Ovary (tissue), 9 donors: ENCODE results near the gene EPB41L2. TPM values are rescaled to one million over a fixed set of nuclear protein-coding genes. Genes with fewer than 3 reads are reported as not detected.

Experiments used
- DNase-seq, 5 donors: peaks; one replicate each; pipeline ENCODE4 v3.0.0-alpha.2; 2019 to 2020
- H3K27ac ChIP-seq, 2 donors: fragments of 200-600 bp; one replicate each; pipeline versions ENCODE4 v1.5.1 to v1.8.0; 2019 to 2022
- H3K27me3 ChIP-seq: fragments of 200-600 bp; one replicate; pipeline ENCODE4 v1.8.0; 2022
- H3K36me3 ChIP-seq: fragments of 200-600 bp; sonication (generic); one replicate; pipeline ENCODE4 v1.5.1; 2019
- H3K4me1 ChIP-seq: one replicate; pipeline ENCODE4 v1.8.1; 2013; ENCODE audit warnings: mild to moderate bottlenecking, moderate library complexity; ENCODE audit not compliant: insufficient read depth
- H3K4me3 ChIP-seq: fragments of 200-600 bp; sonication (generic); one replicate; pipeline ENCODE4 v1.5.1; 2017
- H3K9me3 ChIP-seq, 2 donors: fragments of 200-600 bp in 1 of 2; sonication (generic) in 1 of 2; one replicate each; pipeline versions ENCODE4 v1.5.1 to v1.8.1; 2013 to 2019; ENCODE audit warnings: mild to moderate bottlenecking in 1 of 2, moderate library complexity in 1 of 2
- CTCF ChIP-seq, 3 donors: fragments of 450-650 bp in 2 of 3; fragments of 200-600 bp in 1 of 3; IDR thresholded peaks; one replicate each; pipeline versions ENCODE4 v1.5.1 to v1.8.0; 2016 to 2022; ENCODE audit warnings: antibody characterized with exemption in 3 of 3, mild to moderate bottlenecking in 1 of 3
- EP300 ChIP-seq: sonication (generic); formaldehyde crosslinking; IDR thresholded peaks from one replicate; pipeline ENCODE4 v1.6.1; 2017; ENCODE audit warnings: antibody characterized with exemption
- POLR2A ChIP-seq: fragments of 450-650 bp; IDR thresholded peaks from one replicate; pipeline ENCODE4 v1.6.1; 2017; ENCODE audit warnings: antibody characterized with exemption, mild to moderate bottlenecking, moderate library complexity
- WGBS, 3 donors: extraction: QIAGEN DNeasy Blood & Tissue Kit in 1 of 3; methylation state at CpG; one replicate each; pipeline versions ENCODE4 v1.1.5 to v1.1.7; 2013 to 2017; 5-methylcytosine and 5-hydroxymethylcytosine counted together
- intact Hi-C, 4 donors: fragments of 100-400 bp; cut with DNase I; formaldehyde crosslinking; loops; one replicate each; pipeline versions ENCODE4 v1.11.0 to v1.15.1; 2022 to 2023
- polyA plus RNA-seq, 2 donors: library from polyadenylated mRNA; stranded (reverse); fragments of 200-250 nt in 1 of 2; fragments of 350-450 nt in 1 of 2; fragmentation: Illumina TruSeq in 1 of 2; extraction: RNeasy Lipid Tissue Mini Kit (QIAGEN cat#74804) in 1 of 2; gene quantifications; one replicate each; pipeline ENCODE4 v1.2.3, GENCODE V29; 2013 to 2014
- total RNA-seq, 7 donors: library from RNA; depleted of rRNA in 2 of 7; stranded (reverse); fragments of >200 nt in 2 of 7; fragmentation: NEBNext Ultra II Directional in 3 of 7; extraction: Animal tissue kit (Norgen Biotek cat#: 25700) in 3 of 7; gene quantifications; one replicate each; pipeline versions ENCODE4 v1.1.0 to v1.2.4, GENCODE V29; 2016 to 2023
- donor health status: DM: no; HTN: no; CAD: no; lungs with moderate emphysema.
- donor health status: DM: no; HTN: no; CAD: no.
- donor health status: Bipolar disorder and iron deficiency.
- donor health status: DM: yes; HTN: yes; CAD: no.
- donor health status: DM: no; HTN: no; CAD: no.
- donor health status: DM: yes; HTN: yes; CAD: no.

Gene EPB41L2
- total and polyA plus RNA-seq, 9 donors: 49.8 to 294 (median 204) TPM

DNA sequence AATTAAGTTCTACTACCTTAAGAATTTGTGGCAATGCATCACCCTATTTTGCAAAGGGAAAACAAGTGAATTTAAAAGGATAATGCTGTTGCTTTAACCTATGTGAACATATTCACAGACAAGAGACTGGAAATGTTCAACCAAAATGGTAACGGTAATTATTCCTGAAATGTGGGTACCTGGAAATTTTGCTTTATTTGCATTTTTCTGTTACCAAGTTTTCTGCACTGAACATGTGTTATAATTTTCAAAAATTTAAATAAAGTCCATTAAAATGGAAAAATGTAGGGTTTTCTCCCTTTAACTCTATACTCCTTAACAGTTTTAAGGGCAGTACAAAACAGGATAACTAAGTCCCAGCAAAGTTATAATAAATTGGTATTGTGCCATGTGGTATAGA lies 66.4 kb downstream of the EPB41L2 start:
- H3K36me3 ChIP-seq: no peaks in the 10 kb centered on the region
- WGBS, 3 donors: 78 to 88% (median 82%) methylated on average over 1 of the region's 1 CpG
- H3K27ac ChIP-seq: no peak overlapping the region
- H3K27me3 ChIP-seq: no peaks in the 10 kb centered on the region
- DNase-seq: no peak
- no peaks in the 10 kb centered on the region for H3K9me3 ChIP-seq
- intact Hi-C loops: no loop called here
- H3K4me1 ChIP-seq: peaks cover 6% of the 10 kb centered on the region
- TF ChIP-seq POLR2A (no peak), CTCF (IDR thresholded peaks at IDR 0.05) (no peak), EP300 (no peak)
- no peak overlapping the region for H3K4me3 ChIP-seq

DNA sequence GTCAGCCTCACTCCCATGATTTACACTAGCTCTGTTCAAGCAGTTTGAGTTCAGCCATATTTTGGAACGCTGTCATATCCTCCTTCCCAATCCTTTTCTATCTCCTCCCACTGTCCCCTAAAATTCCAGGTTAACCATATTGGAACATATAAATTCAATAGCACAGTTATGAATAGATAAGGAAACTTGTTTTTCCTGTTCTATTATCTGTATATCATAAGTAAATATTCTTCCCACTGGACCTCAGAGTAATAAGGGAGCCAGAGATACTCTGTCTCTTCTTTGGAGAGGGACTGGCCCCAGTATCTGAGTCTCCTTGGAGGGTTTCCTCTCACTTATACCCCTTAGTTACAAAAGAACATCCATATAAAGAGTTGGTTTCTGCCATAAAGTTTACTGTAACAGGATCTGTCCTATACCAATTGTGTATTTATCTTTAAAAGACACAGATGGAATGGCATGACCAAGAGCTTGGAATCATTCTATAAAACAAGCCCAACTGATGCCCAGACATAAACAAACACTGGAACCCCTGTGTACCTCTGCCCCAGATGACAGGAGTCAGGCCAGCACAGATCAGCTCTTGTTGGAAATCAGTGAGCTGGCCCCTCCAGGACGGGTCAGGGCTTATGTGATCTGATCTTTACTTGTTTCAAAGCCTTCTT lies 67.1 kb downstream of the EPB41L2 start:
- WGBS, 3 donors: 92 to 95% (median 95%) methylated on average over 2 of the region's 2 CpGs
- Histone ChIP-seq H3K4me3 (no peak overlapping the region), H3K27ac (no peak overlapping the region), H3K36me3 (no peaks in the 10 kb centered on the region), H3K27me3 (no peaks in the 10 kb centered on the region), H3K4me1 (peaks cover 6% of the 10 kb centered on the region), H3K9me3 (no peaks in the 10 kb centered on the region)
- DNase-seq: no peak
- intact Hi-C loops: no loop called here
- TF ChIP-seq EP300: no peak
- TF ChIP-seq CTCF (IDR thresholded peaks at IDR 0.05): no peak
- no peak for TF ChIP-seq POLR2A

GRCh38 chr6:130994319-130995097 lies 68.5 kb downstream of the EPB41L2 start:
- Histone ChIP-seq H3K36me3 (no peaks in the 10 kb centered on the region), H3K4me3 (no peak overlapping the region), H3K27ac (no peak overlapping the region), H3K9me3 (no peaks in the 10 kb centered on the region), H3K4me1 (peaks cover 5% of the 10 kb centered on the region), H3K27me3 (no peaks in the 10 kb centered on the region)
- DNase-seq: no peak
- intact Hi-C loops: no loop called here
- WGBS, 3 donors: 94 to 98% (median 97%) methylated on average over 10 of the region's 10 CpGs
- TF ChIP-seq CTCF (IDR thresholded peaks at IDR 0.05) (no peak), EP300 (no peak), POLR2A (no peak)

- 70 to 89% (median 87%) methylated on average over 11 of the region's 11 CpGs for WGBS, 3 donors
- H3K36me3 ChIP-seq: no peaks in the 10 kb centered on the region
- TF ChIP-seq CTCF (IDR thresholded peaks at IDR 0.05): no peak
- TF ChIP-seq EP300: no peak
- TF ChIP-seq POLR2A: no peak
- H3K27me3 ChIP-seq: no peaks in the 10 kb centered on the region
- H3K4me3 ChIP-seq: no peak overlapping the region
- no peak overlapping the region for H3K27ac ChIP-seq
- intact Hi-C loops: no loop called here
- no peak for DNase-seq
- H3K4me1 ChIP-seq: peaks cover 2% of the 10 kb centered on the region
- H3K9me3 ChIP-seq: no peaks in the 10 kb centered on the region
Measured at GRCh38 chr6:130993292-130993765, 69.7 kb downstream of the EPB41L2 start.
